K562 (cell line): ENCODE measurements around the gene ZFYVE16. TPM values are rescaled to one million over a fixed set of nuclear protein-coding genes. Genes with fewer than 3 reads are reported as not detected.

Source experiments
- BCOR ChIP-seq: fragments of 450-650 bp; IDR thresholded peaks from 2 replicates; pipeline ENCODE4 v1.6.1; 2016
- CTCF ChIP-seq, 3 experiments: IDR thresholded peaks in 2 of 3; conservative IDR thresholded peaks in 1 of 3; 2 replicates each; pipeline ENCODE4 v1.5.1; 2011 to 2012; ENCODE audit warnings: low read length in 3 of 3, mild to moderate bottlenecking in 3 of 3, control low read depth in 2 of 3, improper control_type of control experiment in 1 of 3, inconsistent platforms in 1 of 3, low read depth in 1 of 3, mixed read lengths in 1 of 3, moderate library complexity in 1 of 3; ENCODE audit not compliant: insufficient read depth in 2 of 3
- GATAD2A ChIP-seq: fragments of 450-650 bp; IDR thresholded peaks from 2 replicates; pipeline ENCODE4 v1.6.1; 2017
- HNRNPLL ChIP-seq: fragments of 200-400 bp; formaldehyde crosslinking; IDR thresholded peaks from 2 replicates; pipeline ENCODE4 v1.6.1; 2017; ENCODE audit warnings: low read length, low read depth, mild to moderate bottlenecking; ENCODE audit not compliant: poor library complexity, severe bottlenecking
- PHF21A ChIP-seq: fragments of 450-650 bp; IDR thresholded peaks from 2 replicates; pipeline ENCODE4 v1.6.1; 2017; ENCODE audit warnings: low read depth, borderline replicate concordance
- SMAD4 ChIP-seq: fragments of 250-450 bp; sonication (Bioruptor Pico); conservative IDR thresholded peaks from 2 replicates; pipeline ENCODE4 v1.8.0; 2021; ENCODE audit warnings: inconsistent platforms, mild to moderate bottlenecking, moderate library complexity
- SUPT5H ChIP-seq: fragments of 450-650 bp; IDR thresholded peaks from 2 replicates; pipeline ENCODE4 v1.6.1; 2016
- TEAD1 ChIP-seq, 2 experiments: fragments of 450-650 bp in 1 of 2; sonication (generic) in 1 of 2; formaldehyde crosslinking; IDR thresholded peaks; 2 replicates each; pipeline versions ENCODE4 v1.4.0 to v1.8.0; 2020 to 2022; ENCODE audit warnings: mild to moderate bottlenecking in 2 of 2, missing genetic modification reagents in 1 of 2
- THAP7 ChIP-seq: fragments of 250-450 bp; sonication (Bioruptor Pico); IDR thresholded peaks from 2 replicates; pipeline ENCODE4 v1.5.0; 2021
- WHSC1 ChIP-seq: IDR thresholded peaks from one replicate; pipeline ENCODE4 v1.6.1; 2012; ENCODE audit warnings: low read length, control low read depth, inconsistent platforms
- ZBTB40 ChIP-seq, 2 experiments: fragments of 450-650 bp in 1 of 2; sonication (generic) in 1 of 2; formaldehyde crosslinking in 1 of 2; IDR thresholded peaks; 2 replicates each; pipeline versions ENCODE4 v1.7.1 to v1.9.0; 2016 to 2022; ENCODE audit warnings: inconsistent platforms in 1 of 2, mild to moderate bottlenecking in 1 of 2, missing genetic modification reagents in 1 of 2
- ZNF316 ChIP-seq: fragments of 450-650 bp; IDR thresholded peaks from 2 replicates; pipeline ENCODE4 v1.6.1; 2016
- polyA plus RNA-seq, 8 experiments: library from polyadenylated mRNA; depleted of rRNA in 4 of 8; stranded (reverse) in 5 of 8; unstranded in 3 of 8; fragments of >200 nt; fragmentation: Nextera tagmentation in 2 of 8; fragmentation: Illumina TruSeq in 1 of 8; extraction: Ambion mirVana in 2 of 8; extraction: Trizol in 1 of 8; gene quantifications; 2 replicates each; pipeline versions ENCODE4 v1.2.1 to v1.2.3, GENCODE V29; 2011 to 2014; ENCODE audit warnings: inconsistent platforms in 1 of 8, missing spikeins in 1 of 8
- total RNA-seq, 7 experiments: library from RNA; depleted of rRNA in 6 of 7; stranded (reverse); fragments of >200 nt in 6 of 7; fragmentation: Illumina TruSeq in 2 of 7; extraction: Trizol in 2 of 7; gene quantifications; 2 replicates each; pipeline versions ENCODE4 v1.2.1 to v1.2.3, GENCODE V29; 2011 to 2021; ENCODE audit warnings: low replicate concordance in 1 of 7
- TF ChIP-seq, protein P1 (sequence below): sonication (generic); formaldehyde crosslinking; IDR thresholded peaks from 2 replicates; pipeline ENCODE4 v1.8.0; 2022; ENCODE audit warnings: missing genetic modification reagents, mild to moderate bottlenecking, borderline replicate concordance

ZFYVE16 gene
- total and polyA plus RNA-seq, 9 of the 15 experiments (the other 6 are each of a cell fraction or from before 2014, with no cell fraction given), result 6.0 to 18.9 (median 12.5) TPM

DNA sequence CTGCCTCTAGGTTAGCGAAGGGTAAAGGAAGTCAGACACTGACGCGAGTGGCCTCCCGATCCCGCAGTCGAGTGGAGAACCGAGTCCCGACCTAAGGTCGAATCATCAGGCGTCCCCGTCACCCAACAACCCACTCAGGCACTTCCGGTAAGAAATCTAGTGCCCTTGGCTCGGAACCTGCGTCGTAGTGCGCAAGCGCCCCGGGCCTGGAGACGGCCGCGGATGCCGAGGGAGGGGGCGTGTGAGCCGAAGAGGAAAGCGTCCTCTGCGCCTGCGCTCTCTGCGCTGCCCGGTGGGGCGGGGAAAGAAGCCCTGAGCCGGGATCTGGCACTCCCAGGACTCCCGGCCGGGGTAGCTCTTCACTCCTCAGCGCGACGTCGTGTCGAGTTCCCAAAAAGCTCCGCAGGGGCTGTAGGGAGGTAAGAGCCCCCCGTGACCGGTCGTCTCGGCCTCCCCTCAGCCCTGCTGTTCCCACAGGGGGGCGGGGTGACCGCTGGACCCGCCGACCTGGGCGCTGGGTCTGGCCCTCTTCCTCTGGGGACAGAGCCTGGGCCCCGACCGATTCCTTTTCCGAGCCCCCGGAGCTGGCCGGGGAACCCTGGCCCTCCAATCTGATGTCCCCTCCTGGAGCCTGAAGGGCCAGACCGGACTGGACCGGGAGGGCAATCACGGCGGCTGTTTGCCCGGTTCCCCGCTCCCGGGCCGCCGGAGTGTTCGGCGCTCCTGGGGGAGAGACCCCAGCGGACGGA is at the start of gene ZFYVE16 (continued):
- TF ChIP-seq ZBTB40 (IDR thresholded peaks at IDR 0.05) (peak; percentile 59; the same call in 1 of the 2 replicates), ZBTB40 (CRISPR knock-in tag; IDR thresholded peaks at IDR 0.05) (no peak), WHSC1 (no peak), TEAD1 (CRISPR knock-in tag; IDR thresholded peaks at IDR 0.05) (0 out of 4 replicates have a peak, but pooled peaks of 1 of the 2 experiments have one; percentile 43), BCOR (peak; percentile 56; the same call in 1 of the 2 replicates), THAP7 (CRISPR knock-in tag) (no peak), CTCF (IDR thresholded peaks at IDR 0.05 in 2 of 3, conservative IDR thresholded peaks at IDR 0.05 in 1 of 3; ENCODE audit: insufficient read depth in 2 of 3, low read depth in 1 of 3, low read length in 3 of 3) (peak; percentile 34 to 49 (median 40); a peak in 2 of 6 replicates), SMAD4 (CRISPR knock-in tag) (peak; percentile 93), PHF21A (peak; percentile 97), SUPT5H (peak; percentile 92), HNRNPLL (peak; percentile 59), ZNF316 (no peak), GATAD2A (peak; percentile 88)
- TF ChIP-seq, protein P1, sequence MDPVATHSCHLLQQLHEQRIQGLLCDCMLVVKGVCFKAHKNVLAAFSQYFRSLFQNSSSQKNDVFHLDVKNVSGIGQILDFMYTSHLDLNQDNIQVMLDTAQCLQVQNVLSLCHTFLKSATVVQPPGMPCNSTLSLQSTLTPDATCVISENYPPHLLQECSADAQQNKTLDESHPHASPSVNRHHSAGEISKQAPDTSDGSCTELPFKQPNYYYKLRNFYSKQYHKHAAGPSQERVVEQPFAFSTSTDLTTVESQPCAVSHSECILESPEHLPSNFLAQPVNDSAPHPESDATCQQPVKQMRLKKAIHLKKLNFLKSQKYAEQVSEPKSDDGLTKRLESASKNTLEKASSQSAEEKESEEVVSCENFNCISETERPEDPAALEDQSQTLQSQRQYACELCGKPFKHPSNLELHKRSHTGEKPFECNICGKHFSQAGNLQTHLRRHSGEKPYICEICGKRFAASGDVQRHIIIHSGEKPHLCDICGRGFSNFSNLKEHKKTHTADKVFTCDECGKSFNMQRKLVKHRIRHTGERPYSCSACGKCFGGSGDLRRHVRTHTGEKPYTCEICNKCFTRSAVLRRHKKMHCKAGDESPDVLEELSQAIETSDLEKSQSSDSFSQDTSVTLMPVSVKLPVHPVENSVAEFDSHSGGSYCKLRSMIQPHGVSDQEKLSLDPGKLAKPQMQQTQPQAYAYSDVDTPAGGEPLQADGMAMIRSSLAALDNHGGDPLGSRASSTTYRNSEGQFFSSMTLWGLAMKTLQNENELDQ (CRISPR knock-in tag), result 0 out of 2 replicates have a peak, but pooled peaks have one; percentile 65
